WTC11 (cell line): ENCODE data around the gene UGGT2. TPM values are rescaled to one million over a fixed set of nuclear protein-coding genes. Genes with fewer than 3 reads are reported as not detected.

Experiments
- ATAC-seq: fragments of 200-7000 bp; cut with Tn5 transposase; 2 replicates; pipeline ENCODE4 v1.10.0; 2021; ENCODE audit warnings: mild to moderate bottlenecking, moderate library complexity
- CTCF ChIA-PET: fragments of 300-600 bp; sonication (Branson Sonifier 250); formaldehyde crosslinking; loops from one replicate; lab custom pipeline; 2021; ENCODE audit warnings: antibody characterized with exemption; lab: Charles Lee
- POLR2A ChIA-PET: fragments of 350-600 bp; sonication (Branson Sonifier 250); formaldehyde crosslinking; loops from one replicate; lab custom pipeline; 2021; ENCODE audit warnings: antibody characterized with exemption; lab: Charles Lee
- DNase-seq: peaks from one replicate; pipeline ENCODE4 v3.0.0; 2021; ENCODE audit warnings: low spot score
- H3K27ac Mint-ChIP-seq: 2 replicates; pipeline ENCODE4 v1.8.0; 2021; ENCODE audit warnings: mixed read lengths
- H3K27me3 Mint-ChIP-seq: 2 replicates; pipeline ENCODE4 v1.8.0; 2021; ENCODE audit warnings: low read depth, mild to moderate bottlenecking, moderate library complexity, mixed read lengths
- H3K36me3 Mint-ChIP-seq: 2 replicates; pipeline ENCODE4 v1.8.0; 2021; ENCODE audit warnings: mixed read lengths
- H3K4me1 Mint-ChIP-seq: 2 replicates; pipeline ENCODE4 v1.8.0; 2022; ENCODE audit warnings: mixed read lengths
- H3K4me3 Mint-ChIP-seq: 2 replicates; pipeline ENCODE4 v1.8.0; 2021; ENCODE audit warnings: mild to moderate bottlenecking, moderate library complexity, mixed read lengths
- H3K9me3 Mint-ChIP-seq: 2 replicates; pipeline ENCODE4 v1.8.0; 2021; ENCODE audit warnings: mixed read lengths
- ATF2 ChIP-seq: sonication (generic); formaldehyde crosslinking; IDR thresholded peaks from 2 replicates; pipeline ENCODE4 v1.8.1; 2022; ENCODE audit warnings: low read depth, missing genetic modification reagents, borderline replicate concordance
- ATF3 ChIP-seq: sonication (generic); formaldehyde crosslinking; conservative IDR thresholded peaks from 2 replicates; pipeline ENCODE4 v1.8.1; 2022; ENCODE audit warnings: mild to moderate bottlenecking, missing genetic modification reagents
- ATF6 ChIP-seq: sonication (generic); formaldehyde crosslinking; IDR thresholded peaks from 2 replicates; pipeline ENCODE4 v1.8.1; 2023; ENCODE audit warnings: mild to moderate bottlenecking, missing genetic modification reagents
- CBFB ChIP-seq: sonication (generic); formaldehyde crosslinking; IDR thresholded peaks from 2 replicates; pipeline ENCODE4 v1.8.1; 2022; ENCODE audit warnings: mild to moderate bottlenecking, low read depth, missing genetic modification reagents
- FOXK1 ChIP-seq: sonication (generic); formaldehyde crosslinking; IDR thresholded peaks from 2 replicates; pipeline ENCODE4 v1.8.0; 2022; ENCODE audit warnings: mild to moderate bottlenecking, moderate library complexity, missing genetic modification reagents
- GTF2I ChIP-seq: fragments of 250-450 bp; sonication (Bioruptor Pico); conservative IDR thresholded peaks from 2 replicates; pipeline ENCODE4 v1.4.0; 2021; ENCODE audit warnings: mild to moderate bottlenecking
- IRF2 ChIP-seq: sonication (generic); formaldehyde crosslinking; IDR thresholded peaks from 2 replicates; pipeline ENCODE4 v1.8.0; 2022; ENCODE audit warnings: low read depth, missing genetic modification reagents, borderline replicate concordance
- MXD4 ChIP-seq: fragments of 250-450 bp; sonication (Bioruptor Pico); IDR thresholded peaks from 2 replicates; pipeline ENCODE4 v1.8.0; 2021; ENCODE audit warnings: mild to moderate bottlenecking, moderate library complexity, borderline replicate concordance
- NFATC4 ChIP-seq: fragments of 250-450 bp; sonication (Bioruptor Pico); IDR thresholded peaks from 2 replicates; pipeline ENCODE4 v1.9.0; 2021; ENCODE audit warnings: mild to moderate bottlenecking
- NFYB ChIP-seq: sonication (generic); formaldehyde crosslinking; conservative IDR thresholded peaks from 2 replicates; pipeline ENCODE4 v1.8.0; 2022; ENCODE audit warnings: low read depth, missing genetic modification reagents
- NR2C2 ChIP-seq: sonication (generic); formaldehyde crosslinking; IDR thresholded peaks from 2 replicates; pipeline ENCODE4 v1.8.0; 2022; ENCODE audit warnings: mild to moderate bottlenecking, missing genetic modification reagents
- SMAD4 ChIP-seq: sonication (generic); formaldehyde crosslinking; IDR thresholded peaks from 2 replicates; pipeline ENCODE4 v1.8.0; 2022; ENCODE audit warnings: mild to moderate bottlenecking, missing genetic modification reagents
- SP1 ChIP-seq: sonication (generic); formaldehyde crosslinking; conservative IDR thresholded peaks from 2 replicates; pipeline ENCODE4 v1.8.1; 2022; ENCODE audit warnings: missing genetic modification reagents
- TEAD4 ChIP-seq: sonication (generic); formaldehyde crosslinking; IDR thresholded peaks from 2 replicates; pipeline ENCODE4 v1.8.0; 2022; ENCODE audit warnings: mild to moderate bottlenecking, missing genetic modification reagents
- ZBTB43 ChIP-seq: sonication (generic); formaldehyde crosslinking; IDR thresholded peaks from 2 replicates; pipeline ENCODE4 v1.8.1; 2023; ENCODE audit warnings: mild to moderate bottlenecking, missing genetic modification reagents
- ZNF232 ChIP-seq: sonication (generic); formaldehyde crosslinking; IDR thresholded peaks from 2 replicates; pipeline ENCODE4 v1.8.0; 2022; ENCODE audit warnings: mild to moderate bottlenecking, missing genetic modification reagents
- total RNA-seq: library from RNA; stranded (reverse); gene quantifications from 3 replicates; pipeline ENCODE4 v1.2.3, GENCODE V29; 2021
- TF ChIP-seq, protein P1 (sequence below): sonication (generic); formaldehyde crosslinking; IDR thresholded peaks from 2 replicates; pipeline ENCODE4 v1.8.0; 2023; ENCODE audit warnings: missing genetic modification reagents
- TF ChIP-seq, protein P2 (sequence below): sonication (generic); formaldehyde crosslinking; IDR thresholded peaks from 2 replicates; pipeline ENCODE4 v1.8.0; 2022; ENCODE audit warnings: missing genetic modification reagents
- TF ChIP-seq, protein P3 (sequence below): sonication (generic); formaldehyde crosslinking; IDR thresholded peaks from 2 replicates; pipeline ENCODE4 v1.8.0; 2022; ENCODE audit warnings: mild to moderate bottlenecking, missing genetic modification reagents
- TF ChIP-seq, protein P4 (sequence below): sonication (generic); formaldehyde crosslinking; IDR thresholded peaks from 2 replicates; pipeline ENCODE4 v1.8.1; 2023; ENCODE audit warnings: mild to moderate bottlenecking, missing genetic modification reagents, moderate library complexity

Gene UGGT2
- total RNA-seq, 1 experiment from 2014 or later: 31.1 TPM

GRCh38 chr13:95809429-95809828, 243.8 kb downstream of the UGGT2 start:
- H3K27ac Mint-ChIP-seq: no peak overlapping the region; the same call in 1 of the 2 replicates
- no peak for TF ChIP-seq IRF2 (CRISPR knock-in tag)
- no peak for TF ChIP-seq ZNF232 (CRISPR knock-in tag)
- TF ChIP-seq ZBTB43 (CRISPR knock-in tag): no peak
- TF ChIP-seq ATF2: no peak
- H3K27me3 Mint-ChIP-seq: no peaks in the 10 kb centered on the region
- no peak overlapping the region for H3K4me3 Mint-ChIP-seq
- H3K36me3 Mint-ChIP-seq: peaks cover 31% of the 10 kb centered on the region
- H3K4me1 Mint-ChIP-seq: no peaks in the 10 kb centered on the region
- ATAC-seq (peak; percentile 67), DNase-seq (no peak)
- CTCF ChIA-PET: interaction anchor here (1.0 to 2.2 kb wide), 2 partner anchors 24 to 185 kb away, joined by 4 to 9 read pairs; no protein-coding TSS in a partner anchor
- H3K9me3 Mint-ChIP-seq: peaks cover 40% of the 10 kb centered on the region
- POLR2A ChIA-PET: interaction anchor here (1.0 kb wide), 1 partner anchor 133 kb away, joined by 4 read pairs; the partner anchor contains the start of gene DNAJC3

GRCh38 chr13:95805921-95806320, 247.3 kb downstream of the UGGT2 start:
- ChIA-PET CTCF (no interaction called here), POLR2A (no interaction called here)
- no peak overlapping the region for H3K27ac Mint-ChIP-seq
- no peaks in the 10 kb centered on the region for H3K27me3 Mint-ChIP-seq
- peaks cover 26% of the 10 kb centered on the region for H3K9me3 Mint-ChIP-seq
- H3K36me3 Mint-ChIP-seq: peaks cover 16% of the 10 kb centered on the region
- DNase-seq (no peak), ATAC-seq (no peak)
- H3K4me1 Mint-ChIP-seq: no peaks in the 10 kb centered on the region
- no peak overlapping the region for H3K4me3 Mint-ChIP-seq
- TF ChIP-seq ZBTB43 (CRISPR knock-in tag) (no peak), SMAD4 (no peak), NFATC4 (CRISPR knock-in tag) (no peak), TEAD4 (no peak), MXD4 (CRISPR knock-in tag) (no peak), SP1 (CRISPR knock-in tag) (no peak), FOXK1 (CRISPR knock-in tag) (no peak), GTF2I (no peak), ATF6 (CRISPR knock-in tag) (no peak), ATF3 (CRISPR knock-in tag) (no peak), NR2C2 (CRISPR knock-in tag) (no peak), NFYB (no peak), CBFB (no peak)
- TF ChIP-seq, protein P1, sequence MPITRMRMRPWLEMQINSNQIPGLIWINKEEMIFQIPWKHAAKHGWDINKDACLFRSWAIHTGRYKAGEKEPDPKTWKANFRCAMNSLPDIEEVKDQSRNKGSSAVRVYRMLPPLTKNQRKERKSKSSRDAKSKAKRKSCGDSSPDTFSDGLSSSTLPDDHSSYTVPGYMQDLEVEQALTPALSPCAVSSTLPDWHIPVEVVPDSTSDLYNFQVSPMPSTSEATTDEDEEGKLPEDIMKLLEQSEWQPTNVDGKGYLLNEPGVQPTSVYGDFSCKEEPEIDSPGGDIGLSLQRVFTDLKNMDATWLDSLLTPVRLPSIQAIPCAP (CRISPR knock-in tag): no peak
- TF ChIP-seq, protein P2, sequence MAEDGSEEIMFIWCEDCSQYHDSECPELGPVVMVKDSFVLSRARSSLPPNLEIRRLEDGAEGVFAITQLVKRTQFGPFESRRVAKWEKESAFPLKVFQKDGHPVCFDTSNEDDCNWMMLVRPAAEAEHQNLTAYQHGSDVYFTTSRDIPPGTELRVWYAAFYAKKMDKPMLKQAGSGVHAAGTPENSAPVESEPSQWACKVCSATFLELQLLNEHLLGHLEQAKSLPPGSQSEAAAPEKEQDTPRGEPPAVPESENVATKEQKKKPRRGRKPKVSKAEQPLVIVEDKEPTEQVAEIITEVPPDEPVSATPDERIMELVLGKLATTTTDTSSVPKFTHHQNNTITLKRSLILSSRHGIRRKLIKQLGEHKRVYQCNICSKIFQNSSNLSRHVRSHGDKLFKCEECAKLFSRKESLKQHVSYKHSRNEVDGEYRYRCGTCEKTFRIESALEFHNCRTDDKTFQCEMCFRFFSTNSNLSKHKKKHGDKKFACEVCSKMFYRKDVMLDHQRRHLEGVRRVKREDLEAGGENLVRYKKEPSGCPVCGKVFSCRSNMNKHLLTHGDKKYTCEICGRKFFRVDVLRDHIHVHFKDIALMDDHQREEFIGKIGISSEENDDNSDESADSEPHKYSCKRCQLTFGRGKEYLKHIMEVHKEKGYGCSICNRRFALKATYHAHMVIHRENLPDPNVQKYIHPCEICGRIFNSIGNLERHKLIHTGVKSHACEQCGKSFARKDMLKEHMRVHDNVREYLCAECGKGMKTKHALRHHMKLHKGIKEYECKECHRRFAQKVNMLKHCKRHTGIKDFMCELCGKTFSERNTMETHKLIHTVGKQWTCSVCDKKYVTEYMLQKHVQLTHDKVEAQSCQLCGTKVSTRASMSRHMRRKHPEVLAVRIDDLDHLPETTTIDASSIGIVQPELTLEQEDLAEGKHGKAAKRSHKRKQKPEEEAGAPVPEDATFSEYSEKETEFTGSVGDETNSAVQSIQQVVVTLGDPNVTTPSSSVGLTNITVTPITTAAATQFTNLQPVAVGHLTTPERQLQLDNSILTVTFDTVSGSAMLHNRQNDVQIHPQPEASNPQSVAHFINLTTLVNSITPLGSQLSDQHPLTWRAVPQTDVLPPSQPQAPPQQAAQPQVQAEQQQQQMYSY: no peak
- TF ChIP-seq, protein P3, sequence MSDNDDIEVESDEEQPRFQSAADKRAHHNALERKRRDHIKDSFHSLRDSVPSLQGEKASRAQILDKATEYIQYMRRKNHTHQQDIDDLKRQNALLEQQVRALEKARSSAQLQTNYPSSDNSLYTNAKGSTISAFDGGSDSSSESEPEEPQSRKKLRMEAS (CRISPR knock-in tag): no peak
- TF ChIP-seq, protein P4, sequence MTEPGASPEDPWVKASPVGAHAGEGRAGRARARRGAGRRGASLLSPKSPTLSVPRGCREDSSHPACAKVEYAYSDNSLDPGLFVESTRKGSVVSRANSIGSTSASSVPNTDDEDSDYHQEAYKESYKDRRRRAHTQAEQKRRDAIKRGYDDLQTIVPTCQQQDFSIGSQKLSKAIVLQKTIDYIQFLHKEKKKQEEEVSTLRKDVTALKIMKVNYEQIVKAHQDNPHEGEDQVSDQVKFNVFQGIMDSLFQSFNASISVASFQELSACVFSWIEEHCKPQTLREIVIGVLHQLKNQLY (CRISPR knock-in tag): no peak
